K562 (cell line): ENCODE measurements around the gene FOXO3. TPM values are rescaled to one million over a fixed set of nuclear protein-coding genes. Genes with fewer than 3 reads are reported as not detected.
A peak's percentile ranks its signal among the peaks of the same experiment; 100 is the strongest.

Experiments
- ATAC-seq: fragments of 200-7000 bp; cut with Tn5 transposase; 3 replicates; pipeline ENCODE4 v1.9.1; 2020; ENCODE audit warnings: moderate library complexity
- BruUV-seq: library from RNA; stranded (reverse); fragments of 400-500 nt; replicated peaks from 2 replicates; lab custom pipeline; 2021; lab: Mats Ljungman, UMichigan
- CTCF ChIA-PET: fragments of 300-600 bp; formaldehyde crosslinking; extraction: SDS; loops from one replicate; lab custom pipeline; 2021; ENCODE audit warnings: low intra/inter-chr PET ratio; lab: Yijun Ruan, JAX
- POLR2A ChIA-PET: fragments of 300-600, 350-650 bp; sonication (Branson Sonifier 250); formaldehyde crosslinking; extraction: SDS; loops from one replicate; lab custom pipeline; 2021; ENCODE audit warnings: antibody characterized with exemption, inconsistent platforms; lab: Yijun Ruan, JAX
- DNase-seq, 4 experiments: peaks; one replicate each; pipeline versions ENCODE4 v3.0.0 to v3.0.0-alpha.2; 2011 to 2018; ENCODE audit warnings: low spot score in 3 of 4, mixed read lengths in 3 of 4; ENCODE audit errors: extremely low read depth in 1 of 4
- FAIRE-seq: peaks from 2 replicates; lab custom pipeline; 2011; peaks lifted over from hg19 to GRCh38; lab: Jason Lieb, UNC
- H2AFZ ChIP-seq: 2 replicates; pipeline ENCODE4 v1.6.0; 2011; ENCODE audit warnings: low read depth, low read length, control low read depth, inconsistent platforms
- H3K27ac ChIP-seq: fragments of 200-600 bp; 3 replicates; pipeline ENCODE4 v1.8.0; 2011; ENCODE audit warnings: low read depth, mild to moderate bottlenecking, control low read depth, inconsistent platforms, low read length, moderate library complexity, mixed read lengths; ENCODE audit errors: extremely low read depth
- H3K27me3 ChIP-seq, 2 experiments: fragments of 300-600 bp in 1 of 2; 2 replicates in 1 of 2; 3 replicates in 1 of 2; pipeline versions ENCODE4 v1.6.0 to v1.8.0; 2011; ENCODE audit warnings: inconsistent platforms in 2 of 2, low read length in 2 of 2, mild to moderate bottlenecking in 1 of 2, mixed read lengths in 1 of 2, moderate library complexity in 1 of 2; ENCODE audit not compliant: control insufficient read depth in 2 of 2, insufficient read depth in 2 of 2
- H3K36me3 ChIP-seq: fragments of 300-600 bp; 3 replicates; pipeline ENCODE4 v1.8.0; 2011; ENCODE audit warnings: mild to moderate bottlenecking, low read length, inconsistent platforms; ENCODE audit not compliant: control insufficient read depth, insufficient read depth
- H3K4me1 ChIP-seq, 2 experiments: fragments of 200-600 bp in 1 of 2; replicated peaks in 1 of 2; 2 replicates in 1 of 2; 3 replicates in 1 of 2; pipeline versions ENCODE4 v1.5.1 to v1.8.0; 2011; ENCODE audit warnings: inconsistent platforms in 2 of 2, low read length in 2 of 2, mild to moderate bottlenecking in 1 of 2, mixed read lengths in 1 of 2, moderate library complexity in 1 of 2; ENCODE audit not compliant: control insufficient read depth in 2 of 2, insufficient read depth in 2 of 2
- H3K4me2 ChIP-seq: 2 replicates; pipeline ENCODE4 v1.6.1; 2011; ENCODE audit warnings: low read length, control low read depth, inconsistent platforms, mixed read lengths; ENCODE audit not compliant: insufficient read depth
- H3K4me3 ChIP-seq: fragments of 200-600 bp; sonication (generic), shearing (Covaris generic); 2 replicates; pipeline ENCODE4 v1.5.1; 2016; ENCODE audit warnings: control low read depth, inconsistent platforms
- H3K79me2 ChIP-seq: fragments of 200-600 bp; 3 replicates; pipeline ENCODE4 v1.8.0; 2011; ENCODE audit warnings: low read length, inconsistent platforms; ENCODE audit not compliant: control insufficient read depth, insufficient read depth
- H3K9ac ChIP-seq, 2 experiments: 2 replicates each; pipeline versions ENCODE4 v1.6.0 to v1.6.1; 2011; ENCODE audit warnings: low read depth in 2 of 2, low read length in 2 of 2, control low read depth in 1 of 2, inconsistent platforms in 1 of 2, mild to moderate bottlenecking in 1 of 2, mixed read lengths in 1 of 2; ENCODE audit not compliant: insufficient read depth in 1 of 2
- H3K9me1 ChIP-seq: one replicate; pipeline ENCODE4 v1.6.0; 2011; ENCODE audit warnings: inconsistent platforms, mild to moderate bottlenecking, low read length, moderate library complexity; ENCODE audit not compliant: control insufficient read depth, insufficient read depth
- H3K9me3 ChIP-seq: replicated peaks from 2 replicates; pipeline ENCODE4 v1.5.1; 2011; ENCODE audit warnings: low read depth, low read length, inconsistent platforms; ENCODE audit not compliant: control insufficient read depth, insufficient read depth
- H4K20me1 ChIP-seq: replicated peaks from 2 replicates; pipeline ENCODE4 v1.6.1; 2011; ENCODE audit warnings: low read length, inconsistent platforms, mixed read lengths; ENCODE audit not compliant: control insufficient read depth, insufficient read depth
- ATF1 ChIP-seq, 2 experiments: fragments of 450-650 bp in 1 of 2; IDR thresholded peaks; 2 replicates each; pipeline ENCODE4 v1.6.1; 2016; ENCODE audit warnings: missing compliant biosample characterization in 1 of 2, missing genetic modification characterization in 1 of 2
- ESRRA ChIP-seq: fragments of 450-650 bp; IDR thresholded peaks from 2 replicates; pipeline ENCODE4 v1.6.1; 2014; ENCODE audit warnings: low read depth, mild to moderate bottlenecking, moderate library complexity, borderline replicate concordance
- HMG20B ChIP-seq: fragments of 250-450 bp; sonication (Bioruptor Pico); IDR thresholded peaks from 2 replicates; pipeline ENCODE4 v1.5.0; 2021; ENCODE audit warnings: mild to moderate bottlenecking
- KDM1A ChIP-seq, 2 experiments: fragments of 450-650 bp; IDR thresholded peaks; 2 replicates each; pipeline ENCODE4 v1.6.1; 2016; ENCODE audit warnings: mild to moderate bottlenecking in 2 of 2
- KDM4B ChIP-seq, 2 experiments: fragments of 450-650 bp in 1 of 2; sonication (generic) in 1 of 2; IDR thresholded peaks; 2 replicates each; pipeline ENCODE4 v1.6.1; 2016 to 2017; ENCODE audit warnings: borderline replicate concordance in 2 of 2, antibody characterized with exemption in 1 of 2, low read depth in 1 of 2, mild to moderate bottlenecking in 1 of 2
- L3MBTL2 ChIP-seq: fragments of 450-650 bp; IDR thresholded peaks from 2 replicates; pipeline ENCODE4 v1.6.1; 2016; ENCODE audit warnings: mild to moderate bottlenecking, moderate library complexity
- MIER1 ChIP-seq: fragments of 450-650 bp; IDR thresholded peaks from 2 replicates; pipeline ENCODE4 v1.6.1; 2016; ENCODE audit warnings: antibody characterized with exemption, mild to moderate bottlenecking, low read depth
- POLR2AphosphoS5 ChIP-seq: IDR thresholded peaks from 2 replicates; pipeline ENCODE4 v1.6.1; 2011; ENCODE audit warnings: mild to moderate bottlenecking, low read depth, low read length, moderate library complexity; ENCODE audit not compliant: control insufficient read depth, insufficient read depth
- RERE ChIP-seq: sonication (generic); formaldehyde crosslinking; IDR thresholded peaks from 2 replicates; pipeline ENCODE4 v1.8.0; 2023; ENCODE audit warnings: missing genetic modification reagents, mild to moderate bottlenecking, borderline replicate concordance
- SMARCE1 ChIP-seq: fragments of 450-650 bp; IDR thresholded peaks from 2 replicates; pipeline ENCODE4 v1.7.1; 2016; ENCODE audit warnings: mild to moderate bottlenecking
- SRF ChIP-seq, 2 experiments: fragments of 250-450, 450-650 bp in 1 of 2; sonication (Bioruptor Pico) in 1 of 2; sonication (generic) in 1 of 2; formaldehyde crosslinking; IDR thresholded peaks; 2 replicates each; pipeline versions ENCODE4 v1.5.0 to v1.5.1; 2020 to 2022; ENCODE audit warnings: mild to moderate bottlenecking in 1 of 2, missing genetic modification reagents in 1 of 2
- TBL1XR1 ChIP-seq, 2 experiments: IDR thresholded peaks; 2 replicates each; pipeline ENCODE4 v1.6.1; 2012; ENCODE audit warnings: improper control_type of control experiment in 2 of 2, low read length in 2 of 2, mild to moderate bottlenecking in 1 of 2
- TEAD4 ChIP-seq, 2 experiments: sonication (generic) in 1 of 2; formaldehyde crosslinking in 1 of 2; IDR thresholded peaks; 2 replicates each; pipeline versions ENCODE4 v1.6.1 to v1.8.0; 2012 to 2022; ENCODE audit warnings: borderline replicate concordance in 1 of 2, inconsistent platforms in 1 of 2, low read length in 1 of 2, mild to moderate bottlenecking in 1 of 2, missing genetic modification reagents in 1 of 2
- ZNF57 ChIP-seq: fragments of 450-650 bp; formaldehyde crosslinking; IDR thresholded peaks from 2 replicates; pipeline ENCODE4 v1.4.0; 2020; ENCODE audit warnings: mild to moderate bottlenecking, moderate library complexity
- WGBS: fragments of 100-300 bp; shearing (Covaris generic); methylation state at CpG from one replicate; pipeline ENCODE4 v1.1.6; 2016; ENCODE audit warnings: low coverage, mixed read lengths; ENCODE audit not compliant: insufficient coverage; ENCODE audit errors: missing lambda C conversion rate; 5-methylcytosine and 5-hydroxymethylcytosine counted together
- in situ Hi-C: fragments of 300-500 bp; cut with MboI; formaldehyde crosslinking; loops from 4 replicates; pipeline ENCODE4 v1.15.0; 2018; ENCODE audit warnings: inconsistent platforms, mixed read lengths
- intact Hi-C: fragments of 100-400 bp; cut with micrococcal nuclease; formaldehyde crosslinking; loops from 2 replicates; pipeline ENCODE4 v1.14.2; 2022
- polyA plus RNA-seq, 8 experiments: library from polyadenylated mRNA; depleted of rRNA in 4 of 8; stranded (reverse) in 5 of 8; unstranded in 3 of 8; fragments of >200 nt; fragmentation: Nextera tagmentation in 2 of 8; fragmentation: Illumina TruSeq in 1 of 8; extraction: Ambion mirVana in 2 of 8; extraction: Trizol in 1 of 8; gene quantifications; 2 replicates each; pipeline versions ENCODE4 v1.2.1 to v1.2.3, GENCODE V29; 2011 to 2014; ENCODE audit warnings: inconsistent platforms in 1 of 8, missing spikeins in 1 of 8
- total RNA-seq, 7 experiments: library from RNA; depleted of rRNA in 6 of 7; stranded (reverse); fragments of >200 nt in 6 of 7; fragmentation: Illumina TruSeq in 2 of 7; extraction: Trizol in 2 of 7; gene quantifications; 2 replicates each; pipeline versions ENCODE4 v1.2.1 to v1.2.3, GENCODE V29; 2011 to 2021; ENCODE audit warnings: low replicate concordance in 1 of 7

FOXO3 gene
- total and polyA plus RNA-seq, 9 of the 15 experiments (the other 6 are each of a cell fraction or from before 2014, with no cell fraction given), result 3.0 to 14.6 (median 6.0) TPM

- no peak for TF ChIP-seq L3MBTL2
- TF ChIP-seq HMG20B (CRISPR knock-in tag), result no peak
- TF ChIP-seq TBL1XR1 (IDR thresholded peaks at IDR 0.05; ENCODE audit: low read length in 2 of 2), result peak in 1 of 2 experiments; percentile 32; a peak in 1 of 4 replicates
- no peak for TF ChIP-seq ESRRA
- TF ChIP-seq SRF (CRISPR knock-in tag; IDR thresholded peaks at IDR 0.05), result no peak
- TF ChIP-seq KDM1A (IDR thresholded peaks at IDR 0.05), result no peak; a peak in 1 of 4 replicates
- peak; percentile 69; the same call in 1 of the 2 replicates for TF ChIP-seq POLR2AphosphoS5
Measured at GRCh38 chr6:108574457-108575141, 13.9 kb downstream of the FOXO3 start (continued).

- no peak overlapping the region; the same call in 1 of the 2 replicates for H3K4me2 ChIP-seq
- intact Hi-C loops, result no loop called here
- no peak overlapping the region for H3K4me3 ChIP-seq
- DNase-seq (peak; percentile 25 to 74 (median 50)), FAIRE-seq (no peak), ATAC-seq (peak; percentile 71)
- WGBS, result 5% methylated on average over 2 of the region's 2 CpGs
- in situ Hi-C loops, result no loop called here
- no peak overlapping the region for H3K27ac ChIP-seq
- no TSS peak for BruUV-seq
- peaks cover 3% of the 10 kb centered on the region; the same call in 1 of the 3 replicates for H3K36me3 ChIP-seq
- H2AFZ ChIP-seq, result no peak overlapping the region
- no peaks in the 10 kb centered on the region for H3K9me3 ChIP-seq
- POLR2A ChIA-PET, result interaction anchor here (0.6 to 1.5 kb wide), 7 partner anchors 9 to 504 kb away, joined by 3 to 5 read pairs (median 4); no protein-coding TSS in a partner anchor
- no peaks in the 10 kb centered on the region for H3K27me3 ChIP-seq
- H4K20me1 ChIP-seq, result peaks cover 32% of the 10 kb centered on the region
- H3K4me1 ChIP-seq, result peaks cover 5 to 48% of the 10 kb centered on the region in 2 experiments; a peak in 4 of 5 replicates
- CTCF ChIA-PET, result no interaction called here
- peaks cover 4% of the 10 kb centered on the region for H3K9me1 ChIP-seq
- H3K79me2 ChIP-seq, result peaks cover 8% of the 10 kb centered on the region; the same call in 2 of the 3 replicates
- no peak overlapping the region for H3K9ac ChIP-seq
- TF ChIP-seq RERE (CRISPR knock-in tag) (no peak), TEAD4 (IDR thresholded peaks at IDR 0.05; ENCODE audit: low read length) (peak; percentile 92), TEAD4 (CRISPR knock-in tag; IDR thresholded peaks at IDR 0.05; ENCODE audit: borderline replicate concordance) (no peak), ZNF57 (CRISPR knock-in tag) (no peak), SMARCE1 (peak; percentile 75; the same call in 1 of the 2 replicates), ATF1 (CRISPR knock-in tag; IDR thresholded peaks at IDR 0.05) (no peak), ATF1 (tag; IDR thresholded peaks at IDR 0.05) (0 out of 2 replicates have a peak, but pooled peaks have one; percentile 24), MIER1 (no peak), KDM4B (IDR thresholded peaks at IDR 0.05; ENCODE audit: borderline replicate concordance in 2 of 2, low read depth in 1 of 2) (no peak)
Measured at GRCh38 chr6:108575905-108576494, 15.3 kb downstream of the FOXO3 start.
